HL-60 (cell line): ENCODE measurements around the gene SORL1.
A peak's percentile ranks its signal among the peaks of the same experiment; 100 is the strongest.
"Not testable (repeated sequence)": the region's sequence is repeated elsewhere in the genome, so short reads cannot be mapped to it uniquely, and the experiment has no call there.

Experiments
- DNase-seq, 2 experiments: peaks; one replicate each; pipeline ENCODE4 v3.0.0-alpha.2; 2010 to 2020; ENCODE audit warnings: low read depth in 1 of 2, low spot score in 1 of 2
- H3K27ac ChIP-seq: fragments of 250-450 bp; sonication (Bioruptor Pico); replicated peaks from 2 replicates; pipeline ENCODE4 v1.5.1; 2020; ENCODE audit warnings: mild to moderate bottlenecking, moderate library complexity
- H3K27me3 ChIP-seq: fragments of 250-450 bp; sonication (Bioruptor Pico); 2 replicates; pipeline ENCODE4 v1.5.1; 2021; ENCODE audit warnings: mild to moderate bottlenecking, moderate library complexity; ENCODE audit not compliant: insufficient read depth, poor library complexity, severe bottlenecking
- H3K4me3 ChIP-seq: replicated peaks from 2 replicates; pipeline ENCODE4 v1.5.1; 2011; ENCODE audit warnings: mild to moderate bottlenecking, control low read depth, low read length; ENCODE audit not compliant: insufficient read depth
- CTCF ChIP-seq: IDR thresholded peaks from one replicate; pipeline ENCODE4 v1.5.1; 2011; ENCODE audit warnings: low read length, control low read depth, inconsistent platforms; ENCODE audit not compliant: insufficient read depth
- GABPA ChIP-seq: IDR thresholded peaks from 2 replicates; pipeline ENCODE4 v1.6.1; 2012; ENCODE audit warnings: low read depth
- POLR2AphosphoS5 ChIP-seq: IDR thresholded peaks from 2 replicates; pipeline ENCODE4 v1.6.1; 2012; ENCODE audit warnings: low read depth
- REST ChIP-seq: IDR thresholded peaks from 2 replicates; pipeline ENCODE4 v1.6.1; 2012; ENCODE audit warnings: low read depth; ENCODE audit not compliant: insufficient replicate concordance
- SPI1 ChIP-seq: IDR thresholded peaks from 2 replicates; pipeline ENCODE4 v1.6.1; 2012; ENCODE audit warnings: low read depth, mild to moderate bottlenecking, borderline replicate concordance

SORL1 gene

GRCh38 chr11:121479698-121480238 lies 27.7 kb downstream of the SORL1 start:
- H3K4me3 ChIP-seq = no peak overlapping the region
- DNase-seq = no peak
- TF ChIP-seq POLR2AphosphoS5 (no peak), CTCF (no peak), REST (no peak), SPI1 (no peak), GABPA (no peak)

GRCh38 chr11:121481484-121482230 lies 29.5 kb downstream of the SORL1 start:
- not testable (repeated sequence) for H3K27me3 ChIP-seq, H3K4me3 ChIP-seq
- TF ChIP-seq SPI1 = peak; percentile 62; the same call in 1 of the 2 replicates
- peak overlapping the region; percentile 71 for H3K27ac ChIP-seq
- DNase-seq = peak in 1 of 2 experiments; percentile 73

More at GRCh38 chr11:121479698-121480238, 27.7 kb downstream of the SORL1 start:
- Histone ChIP-seq H3K27me3 (no peaks in the 10 kb centered on the region), H3K27ac (peak overlapping the region; percentile 73)

- Histone ChIP-seq H3K27ac (peak overlapping the region; percentile 71), H3K4me3 (no peak overlapping the region), H3K27me3 (no peaks in the 10 kb centered on the region)
- TF ChIP-seq CTCF (no peak), GABPA (no peak), POLR2AphosphoS5 (no peak; the same call in 1 of the 2 replicates), REST (no peak), SPI1 (no peak; the same call in 1 of the 2 replicates)
- DNase-seq = peak in 1 of 2 experiments; percentile 81
Observed at GRCh38 chr11:121482231-121483129, 30.4 kb downstream of the SORL1 start.
